HG02588 (cell line): Measurements from ENCODE around the gene SORD.
"Not testable (repeated sequence)": the region's sequence is repeated elsewhere in the genome, so short reads cannot be mapped to it uniquely, and the experiment has no call there.

Experiments
- ATAC-seq: cut with Tn5 transposase; IDR thresholded peaks from one replicate; pipeline ENCODE4 v1.9.1; 2021; ENCODE audit warnings: mild to moderate bottlenecking, moderate library complexity; ENCODE audit not compliant: unreplicated experiment

SORD gene

DNA sequence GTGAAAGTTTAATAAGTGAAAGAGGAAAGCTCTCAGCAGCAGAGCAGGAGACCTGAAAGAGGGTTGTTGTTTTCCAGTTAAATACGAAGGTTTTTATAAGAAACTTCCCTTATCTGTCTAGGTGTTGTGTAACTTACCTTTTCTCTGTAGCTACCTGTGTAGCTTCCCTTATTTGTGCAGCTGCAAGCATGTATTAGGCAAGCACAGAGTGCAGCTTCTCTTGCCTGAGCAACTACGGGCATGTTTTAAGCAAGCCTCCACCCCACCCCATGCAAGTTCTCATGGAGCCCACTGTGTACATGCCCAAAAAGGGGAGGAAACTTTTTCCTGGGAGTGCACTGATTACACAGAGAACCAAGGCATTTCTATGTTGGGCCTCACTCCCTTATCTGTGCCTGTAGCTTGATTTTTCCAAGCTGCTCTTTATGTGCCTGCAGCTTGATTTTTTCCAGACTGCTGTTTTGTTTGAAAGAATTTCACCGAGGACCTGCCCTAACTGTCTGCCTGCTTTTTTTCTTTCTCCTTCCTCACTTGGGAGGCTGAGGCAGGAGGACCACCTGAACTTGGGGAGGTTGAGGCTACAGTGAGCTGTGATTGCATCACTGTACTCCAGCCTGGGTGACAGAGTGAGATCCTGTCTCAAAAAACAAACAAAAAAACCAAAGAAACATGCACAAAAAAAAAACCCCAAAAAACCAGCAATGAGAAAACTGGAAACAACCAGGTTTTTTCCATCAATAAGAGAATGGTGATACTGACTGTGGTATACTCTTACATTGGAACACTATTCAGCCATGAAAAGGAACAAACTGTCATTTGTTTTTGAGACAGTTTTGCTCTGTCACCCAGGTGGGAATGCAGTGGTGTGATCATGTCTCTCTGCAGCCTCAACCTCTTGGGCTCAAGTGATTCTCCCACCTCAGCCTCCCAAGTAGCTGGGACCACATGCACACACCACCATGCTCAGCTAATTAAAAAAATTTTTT, 36.0 kb downstream of the SORD start:
- ATAC-seq: not testable (repeated sequence)

DNA sequence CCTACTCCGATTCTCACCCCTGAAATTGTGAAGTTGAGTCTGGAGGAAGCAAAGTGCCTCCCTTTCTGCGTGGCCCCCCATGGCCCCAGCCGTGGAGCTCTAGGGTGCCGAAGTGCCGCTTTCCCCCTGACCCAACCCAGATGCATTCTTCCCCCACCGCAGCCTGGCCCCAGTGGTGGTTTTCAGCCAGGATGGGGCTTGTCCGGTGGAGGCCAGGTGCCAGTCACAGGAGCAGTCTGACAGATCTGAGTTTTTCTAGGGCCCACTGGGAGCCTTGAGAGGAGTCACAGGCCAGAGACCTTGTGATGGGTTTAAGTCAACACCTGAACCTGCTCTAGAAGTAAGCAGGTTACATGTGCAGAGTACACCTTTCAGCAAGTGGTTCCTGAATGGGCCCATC, 39.3 kb downstream of the SORD start:
- ATAC-seq: not testable (repeated sequence)

GRCh38 chr15:45064386-45064785, 41.4 kb downstream of the SORD start:
- no peak for ATAC-seq

DNA sequence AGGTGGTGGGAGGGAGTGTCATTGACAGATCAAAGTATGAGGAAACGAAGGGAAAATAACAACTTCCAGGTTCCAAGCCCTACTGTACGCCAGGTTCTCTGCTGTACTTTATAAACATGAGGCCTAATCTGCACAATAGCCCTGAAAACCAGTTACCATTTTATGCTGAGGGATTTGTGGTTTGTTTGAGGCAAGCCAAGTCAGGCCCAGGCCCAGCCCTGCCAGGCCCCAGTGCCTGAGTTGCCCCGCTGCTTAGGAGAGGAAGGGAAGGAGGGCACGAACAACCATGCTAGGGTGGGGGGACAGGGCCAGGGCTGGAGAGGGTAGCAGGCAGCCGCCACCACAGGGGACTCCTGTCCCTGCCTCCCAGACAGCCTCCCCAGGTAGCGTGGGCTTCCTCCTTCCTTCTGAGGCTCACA, 47.0 kb downstream of the SORD start:
- not testable (repeated sequence) for ATAC-seq

DNA sequence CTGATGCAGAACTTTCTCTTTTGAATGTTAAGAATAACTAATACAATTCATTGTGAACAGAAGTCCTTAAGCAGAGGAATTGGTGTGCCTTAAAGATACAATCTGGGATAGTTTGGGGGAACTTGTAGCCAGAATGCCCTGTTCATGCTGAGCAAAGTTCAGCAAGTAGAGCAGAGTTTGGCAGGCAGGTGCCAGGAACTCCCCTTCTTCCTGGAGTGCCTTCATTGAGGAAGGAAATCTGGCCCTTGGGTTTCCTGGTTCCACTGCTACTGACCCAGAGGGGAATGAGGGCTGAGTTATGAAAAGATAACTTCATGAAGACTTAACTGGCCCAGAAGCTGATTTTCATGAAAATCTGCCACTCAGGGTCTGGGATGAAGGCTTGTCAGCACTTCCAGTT, 50.6 kb downstream of the SORD start:
- ATAC-seq: not testable (repeated sequence)

DNA sequence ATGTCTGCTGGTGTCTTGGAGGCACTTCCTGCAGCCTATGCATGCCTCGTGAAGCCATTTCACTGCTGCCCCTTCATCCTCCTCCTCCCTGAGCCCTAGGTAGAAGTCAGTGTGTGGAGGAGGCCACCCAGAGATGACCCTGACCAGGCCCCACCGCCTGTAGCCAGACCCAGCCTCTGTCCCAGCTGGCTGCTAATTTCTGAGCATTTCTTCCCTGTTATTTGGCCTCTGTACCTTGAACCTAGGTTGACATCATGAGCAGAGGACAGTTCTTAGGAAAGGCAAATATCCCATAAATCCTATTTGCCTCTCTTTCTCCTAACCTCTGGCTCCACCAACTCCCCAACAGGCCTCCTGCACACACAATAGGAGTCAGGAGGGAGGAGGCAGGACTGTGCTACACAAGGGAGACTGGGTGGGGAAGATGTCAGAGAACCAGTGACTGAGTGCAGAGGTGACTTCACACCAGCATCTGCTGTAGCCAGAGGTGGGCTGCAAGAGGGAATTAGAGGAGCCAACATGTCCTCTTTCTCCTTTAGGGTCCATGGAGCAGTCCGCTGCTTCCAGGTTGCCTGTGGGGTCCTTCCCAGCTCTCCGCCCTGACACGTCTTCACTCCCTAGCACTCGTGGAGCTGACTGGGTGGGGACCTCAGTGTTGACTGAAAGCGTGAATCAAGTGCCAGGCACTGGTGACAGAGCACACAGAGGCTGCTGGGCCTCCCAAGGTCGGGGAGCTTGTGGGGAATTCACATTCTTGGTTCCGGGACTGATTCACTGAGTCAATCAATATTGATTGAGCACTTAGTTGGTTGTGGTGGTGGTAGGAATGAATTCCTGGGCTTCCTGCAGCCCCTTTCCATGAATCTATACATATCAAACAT, 52.7 kb downstream of the SORD start:
- not testable (repeated sequence) for ATAC-seq

GRCh38 chr15:45077391-45077790, 54.4 kb downstream of the SORD start:
- not testable (repeated sequence) for ATAC-seq

DNA sequence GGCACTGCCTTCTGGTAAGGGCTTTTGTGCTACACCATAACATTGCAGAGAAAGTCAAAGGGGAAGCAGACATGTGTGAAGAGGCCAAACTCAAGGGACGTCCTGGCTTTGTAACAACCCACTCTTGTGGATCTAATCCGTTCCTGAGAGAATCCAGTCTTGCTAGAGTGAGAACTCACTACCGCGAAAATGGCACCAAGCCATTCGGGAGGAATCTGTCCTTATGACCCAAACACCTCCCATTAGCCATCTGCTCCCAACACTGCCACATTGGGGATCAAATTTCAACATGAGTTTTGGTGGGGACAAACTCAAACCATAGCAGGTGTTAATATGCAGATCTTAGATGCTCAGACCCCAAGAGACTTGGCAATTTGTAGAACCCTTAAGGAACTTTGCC, 56.2 kb downstream of the SORD start:
- not testable (repeated sequence) for ATAC-seq

DNA sequence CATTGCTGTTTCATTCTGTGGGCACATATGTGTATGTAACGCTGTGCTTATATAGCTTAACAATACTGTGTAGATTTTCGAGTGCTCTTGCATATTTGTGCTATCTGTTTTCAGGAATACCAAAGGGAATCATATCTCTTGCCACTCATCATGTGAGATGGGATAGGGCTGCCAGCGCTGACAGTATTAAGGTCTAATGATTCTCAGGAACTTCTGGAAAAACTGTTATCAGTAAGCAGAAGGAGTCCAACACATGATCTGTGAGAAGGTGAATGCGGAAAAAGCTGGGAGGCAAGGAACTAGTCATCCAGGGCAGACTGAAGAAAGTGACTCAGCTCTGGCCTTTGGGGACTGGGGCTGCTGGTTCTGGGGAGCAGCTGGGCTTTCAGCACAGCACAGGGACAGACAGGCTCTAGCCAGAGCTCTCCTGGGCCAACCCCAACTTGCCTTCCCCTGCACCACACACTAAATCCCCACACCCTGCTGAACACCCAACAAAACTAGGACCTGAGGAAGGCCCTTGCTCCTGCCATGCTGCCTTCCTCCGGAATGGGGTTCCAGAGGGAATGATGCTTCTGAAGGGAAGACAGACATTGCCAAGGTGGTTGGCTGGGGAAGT, 56.7 kb downstream of the SORD start:
- ATAC-seq: not testable (repeated sequence)

DNA sequence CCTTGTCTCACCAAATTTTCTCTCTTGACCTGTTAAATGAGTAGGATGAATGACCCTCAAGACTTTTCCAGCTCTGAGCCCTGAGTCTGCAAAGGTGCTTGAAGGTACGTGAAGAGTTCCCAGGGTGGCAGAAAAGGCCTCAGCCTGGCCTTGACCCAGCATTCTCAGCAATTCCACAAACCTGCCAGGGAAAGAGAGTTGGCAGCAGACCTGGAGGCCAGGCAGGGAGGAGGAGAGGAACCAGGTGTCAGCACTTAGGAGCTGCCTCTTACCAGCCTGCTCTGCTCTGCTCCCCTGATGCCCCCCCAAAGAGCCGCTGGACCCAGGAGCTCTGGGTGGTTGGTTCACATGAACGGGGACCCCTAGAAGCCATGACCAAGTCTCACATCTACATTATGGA, 57.6 kb downstream of the SORD start:
- not testable (repeated sequence) for ATAC-seq

DNA sequence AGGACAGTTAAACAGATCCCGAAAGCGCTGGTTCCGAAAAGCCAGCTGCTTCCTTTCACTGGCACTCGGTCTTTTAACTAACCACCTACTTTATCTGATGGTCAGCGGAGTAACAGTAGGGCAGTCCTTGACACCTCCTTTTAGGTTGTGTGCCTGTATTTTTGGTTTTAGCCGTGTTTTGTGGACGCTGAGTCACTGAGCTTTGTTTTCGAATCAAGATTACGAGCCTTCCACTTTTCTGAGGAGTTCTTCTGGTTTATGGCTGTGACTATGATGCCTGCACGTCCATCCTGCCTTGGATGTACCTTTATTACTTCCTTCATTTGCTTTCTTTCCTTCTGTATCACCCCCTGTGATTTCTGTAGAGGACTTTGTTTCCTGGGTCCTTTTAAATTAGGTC, 59.4 kb downstream of the SORD start:
- ATAC-seq: not testable (repeated sequence)

- no peak for ATAC-seq
Observed at GRCh38 chr15:45083223-45083622, 60.2 kb downstream of the SORD start.

GRCh38 chr15:45084163-45084562, 61.2 kb downstream of the SORD start:
- ATAC-seq: no peak

GRCh38 chr15:45087513-45087912, 64.5 kb downstream of the SORD start:
- no peak for ATAC-seq

- no peak for ATAC-seq
Observed at GRCh38 chr15:45088801-45089711, 66.1 kb downstream of the SORD start.

DNA sequence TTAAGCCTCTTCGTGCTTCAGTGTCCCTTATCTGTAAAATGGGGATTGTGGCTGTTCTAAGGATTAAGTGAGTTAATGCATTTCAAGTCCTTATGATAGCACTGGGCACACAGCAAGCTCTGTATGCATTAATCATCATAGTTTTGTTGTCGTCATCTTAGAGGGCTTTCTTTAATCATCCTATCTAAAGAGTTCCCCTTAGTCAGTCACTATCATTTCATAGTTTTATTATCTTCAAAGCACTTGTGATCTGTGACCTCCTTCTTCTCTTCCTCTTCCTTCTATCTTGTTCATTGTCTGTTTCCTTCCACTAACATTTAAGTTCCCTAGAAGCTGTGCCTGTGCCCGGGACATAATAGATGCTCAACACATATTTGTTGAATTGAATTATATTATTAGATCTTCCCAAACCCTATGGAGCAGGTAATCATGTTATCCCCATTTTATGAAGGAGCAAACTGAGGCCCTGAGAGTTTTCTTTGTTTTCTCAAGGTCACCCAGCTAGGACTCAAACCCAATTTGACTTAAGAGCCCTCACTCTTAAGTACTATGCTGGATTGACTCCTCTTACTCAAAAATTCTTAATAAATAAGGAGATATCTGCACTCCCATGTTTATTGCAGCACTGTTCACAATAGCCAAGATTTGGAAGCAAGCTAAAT, 66.8 kb downstream of the SORD start:
- no peak for ATAC-seq

DNA sequence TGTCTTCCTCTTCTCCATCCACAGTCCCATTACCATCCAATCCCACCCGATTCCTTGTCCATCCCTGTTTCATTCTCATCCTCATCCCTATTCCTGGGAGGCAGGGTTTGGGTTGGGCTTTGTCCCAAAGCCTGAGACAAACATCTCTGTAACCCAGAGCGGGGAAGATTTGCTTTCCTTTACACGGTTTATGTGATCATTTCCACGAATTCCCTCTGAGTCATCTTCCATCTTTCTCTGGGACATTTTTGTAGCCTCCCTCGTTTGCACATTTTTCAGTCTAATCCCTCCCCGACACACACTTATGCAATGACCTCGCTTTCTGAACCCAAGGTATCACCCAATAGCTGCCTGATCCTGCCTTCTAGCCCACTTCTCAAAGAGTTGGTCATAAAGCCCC, 68.2 kb downstream of the SORD start:
- no peak for ATAC-seq

GRCh38 chr15:45091576-45091975, 68.6 kb downstream of the SORD start:
- ATAC-seq: no peak

- no peak for ATAC-seq
Observed at GRCh38 chr15:45093013-45093412, 70.0 kb downstream of the SORD start.
